Measurements from ENCODE around the gene SLX4IP. TPM values are rescaled to one million over a fixed set of nuclear protein-coding genes. Genes with fewer than 3 reads are reported as not detected.

Gene SLX4IP
- total and polyA plus RNA-seq, 2 of the 13 experiments (the other 11 are each of a cell fraction or from before 2014, with no cell fraction given) = 3.6 to 7.3 TPM

- TF ChIP-seq ARID3A (IDR thresholded peaks at IDR 0.05; ENCODE audit: low read depth, low read length) (peak; percentile 59; the same call in 1 of the 2 replicates), HMG20A (CRISPR knock-in tag; IDR thresholded peaks at IDR 0.05; ENCODE audit: borderline replicate concordance) (0 out of 2 replicates have a peak, but pooled peaks have one; percentile 17), ZNF431 (CRISPR knock-in tag; IDR thresholded peaks at IDR 0.05; ENCODE audit: borderline replicate concordance, low read depth) (0 out of 2 replicates have a peak, but pooled peaks have one; percentile 0), ZNF44 (CRISPR knock-in tag; IDR thresholded peaks at IDR 0.05) (peak; percentile 86), ZNF776 (CRISPR knock-in tag; IDR thresholded peaks at IDR 0.05) (no peak), ZNF331 (CRISPR knock-in tag; IDR thresholded peaks at IDR 0.05) (peak; percentile 71; the same call in 1 of the 2 replicates), ZNF879 (CRISPR knock-in tag; IDR thresholded peaks at IDR 0.05) (no peak), ZFP37 (CRISPR knock-in tag; IDR thresholded peaks at IDR 0.05; ENCODE audit: borderline replicate concordance) (0 out of 2 replicates have a peak, but pooled peaks have one; percentile 16), ZNF460 (CRISPR knock-in tag; IDR thresholded peaks at IDR 0.05; ENCODE audit: borderline replicate concordance) (peak; percentile 9; the same call in 1 of the 2 replicates), SRF (IDR thresholded peaks at IDR 0.05; ENCODE audit: low read depth, low read length) (no peak), KLF15 (CRISPR knock-in tag; IDR thresholded peaks at IDR 0.05; ENCODE audit: borderline replicate concordance) (no peak), SNAPC2 (CRISPR knock-in tag; IDR thresholded peaks at IDR 0.05) (no peak; the same call in 1 of the 2 replicates), SIN3B (IDR thresholded peaks at IDR 0.05; ENCODE audit: low read length) (peak; percentile 54; the same call in 1 of the 2 replicates), TEAD2 (CRISPR knock-in tag; IDR thresholded peaks at IDR 0.05) (no peak), CENPT (CRISPR knock-in tag; IDR thresholded peaks at IDR 0.05; ENCODE audit: low read depth) (no peak), ZNF549 (CRISPR knock-in tag; IDR thresholded peaks at IDR 0.05) (no peak), TARDBP (CRISPR knock-in tag; IDR thresholded peaks at IDR 0.05) (0 out of 2 replicates have a peak, but pooled peaks have one; percentile 38), ZNF256 (CRISPR knock-in tag; conservative IDR thresholded peaks at IDR 0.05) (peak; percentile 41; the same call in 1 of the 2 replicates), TBX3 (IDR thresholded peaks at IDR 0.05; ENCODE audit: borderline replicate concordance) (no peak), SNAI1 (CRISPR knock-in tag; IDR thresholded peaks at IDR 0.05; ENCODE audit: borderline replicate concordance) (0 out of 2 replicates have a peak, but pooled peaks have one; percentile 83), KDM1A (CRISPR knock-in tag; IDR thresholded peaks at IDR 0.05) (no peak; the same call in 1 of the 2 replicates), FUBP1 (CRISPR knock-in tag; IDR thresholded peaks at IDR 0.05; ENCODE audit: borderline replicate concordance) (no peak), ZBTB7B (CRISPR knock-in tag; IDR thresholded peaks at IDR 0.05) (peak; percentile 97), BORCS8-MEF2B (CRISPR knock-in tag; IDR thresholded peaks at IDR 0.05) (0 out of 2 replicates have a peak, but pooled peaks have one; percentile 15), ZNF335 (CRISPR knock-in tag; IDR thresholded peaks at IDR 0.05) (no peak), ZNF773 (CRISPR knock-in tag; IDR thresholded peaks at IDR 0.05; ENCODE audit: borderline replicate concordance) (no peak), CBX2 (IDR thresholded peaks at IDR 0.05; ENCODE audit: low read depth, low read length) (no peak), CBX2 (CRISPR knock-in tag; IDR thresholded peaks at IDR 0.05; ENCODE audit: low read depth) (no peak)
- TF ChIP-seq, protein P1, sequence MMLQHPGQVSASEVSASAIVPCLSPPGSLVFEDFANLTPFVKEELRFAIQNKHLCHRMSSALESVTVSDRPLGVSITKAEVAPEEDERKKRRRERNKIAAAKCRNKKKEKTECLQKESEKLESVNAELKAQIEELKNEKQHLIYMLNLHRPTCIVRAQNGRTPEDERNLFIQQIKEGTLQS (CRISPR knock-in tag; IDR thresholded peaks at IDR 0.05) = no peak
Observed at GRCh38 chr20:10674684-10675449, 239.8 kb downstream of the SLX4IP start (continued).
